Neuronal stem cell (in vitro differentiated cells): ENCODE results near the gene WDR53.

Source experiments
- DNase-seq: peaks from one replicate; pipeline ENCODE4 v3.0.0-alpha.2; 2013; ENCODE audit warnings: low spot score
- H2AFZ ChIP-seq: one replicate; pipeline ENCODE4 v1.6.1; 2013; ENCODE audit warnings: mild to moderate bottlenecking, low read length, inconsistent platforms
- H2AK5ac ChIP-seq: 2 replicates; pipeline ENCODE4 v1.6.1; 2013; ENCODE audit warnings: low read depth, mild to moderate bottlenecking, inconsistent platforms, low read length, moderate library complexity, mixed read lengths
- H2BK120ac ChIP-seq: 2 replicates; pipeline ENCODE4 v1.6.1; 2013; ENCODE audit warnings: low read depth, mild to moderate bottlenecking, inconsistent platforms, low read length, moderate library complexity, mixed read lengths
- H2BK12ac ChIP-seq: one replicate; pipeline ENCODE4 v1.6.1; 2013; ENCODE audit warnings: low read length, inconsistent platforms
- H2BK15ac ChIP-seq: 2 replicates; pipeline ENCODE4 v1.6.1; 2013; ENCODE audit warnings: mild to moderate bottlenecking, low read length, inconsistent platforms, mixed read lengths
- H2BK5ac ChIP-seq: one replicate; pipeline ENCODE4 v1.6.1; 2013; ENCODE audit warnings: inconsistent platforms, mild to moderate bottlenecking, low read length, moderate library complexity
- H3K14ac ChIP-seq: one replicate; pipeline ENCODE4 v1.6.1; 2013; ENCODE audit warnings: low read length, inconsistent platforms
- H3K18ac ChIP-seq: 2 replicates; pipeline ENCODE4 v1.6.1; 2013; ENCODE audit warnings: low read length, inconsistent platforms
- H3K23ac ChIP-seq: 2 replicates; pipeline ENCODE4 v1.6.1; 2013; ENCODE audit warnings: low read depth, mild to moderate bottlenecking, mixed read lengths, low read length, inconsistent platforms; ENCODE audit not compliant: poor library complexity
- H3K27ac ChIP-seq: replicated peaks from 3 replicates; pipeline ENCODE4 v1.5.1; 2013; ENCODE audit warnings: low read length, inconsistent platforms
- H3K27me3 ChIP-seq, 3 experiments: 2 replicates each; pipeline ENCODE4 v1.6.1; 2013; ENCODE audit warnings: low read length in 3 of 3, mild to moderate bottlenecking in 2 of 3, inconsistent platforms in 1 of 3, low read depth in 1 of 3, mixed read lengths in 1 of 3, moderate library complexity in 1 of 3; ENCODE audit not compliant: control insufficient read depth in 3 of 3, insufficient read depth in 3 of 3
- H3K36me3 ChIP-seq, 2 donors: replicated peaks in 1 of 2; 2 replicates each; pipeline ENCODE4 v1.6.1; 2013; ENCODE audit warnings: low read length in 2 of 2; ENCODE audit not compliant: control insufficient read depth in 2 of 2, insufficient read depth in 2 of 2
- H3K4ac ChIP-seq: 2 replicates; pipeline ENCODE4 v1.6.1; 2013; ENCODE audit warnings: inconsistent platforms, mild to moderate bottlenecking, low read length, moderate library complexity
- H3K4me1 ChIP-seq, 2 donors: 1 replicate in 1 of 2; 2 replicates in 1 of 2; pipeline ENCODE4 v1.6.1; 2013; ENCODE audit warnings: low read length in 2 of 2, low read depth in 1 of 2; ENCODE audit not compliant: control insufficient read depth in 2 of 2, insufficient read depth in 1 of 2
- H3K4me2 ChIP-seq: one replicate; pipeline ENCODE4 v1.6.1; 2013; ENCODE audit warnings: mild to moderate bottlenecking, low read length, inconsistent platforms; ENCODE audit not compliant: insufficient read depth, poor library complexity, severe bottlenecking
- H3K4me3 ChIP-seq, 2 donors: 2 replicates each; pipeline ENCODE4 v1.5.1; 2013; ENCODE audit warnings: low read length in 2 of 2, mild to moderate bottlenecking in 2 of 2, inconsistent platforms in 1 of 2, moderate library complexity in 1 of 2
- H3K79me1 ChIP-seq: one replicate; pipeline ENCODE4 v1.6.1; 2013; ENCODE audit warnings: low read depth, mild to moderate bottlenecking, inconsistent platforms, low read length, moderate library complexity
- H3K9ac ChIP-seq: one replicate; pipeline ENCODE4 v1.6.1; 2013; ENCODE audit warnings: mild to moderate bottlenecking, low read depth, low read length, inconsistent platforms; ENCODE audit not compliant: poor library complexity
- H3K9me3 ChIP-seq, 2 donors: replicated peaks in 1 of 2; 2 replicates each; pipeline versions ENCODE3 to v1.6.1; 2013; ENCODE audit warnings: low read length in 2 of 2, mild to moderate bottlenecking in 2 of 2, inconsistent platforms in 1 of 2, low read depth in 1 of 2, mixed read lengths in 1 of 2, moderate library complexity in 1 of 2; ENCODE audit not compliant: control insufficient read depth in 2 of 2, insufficient read depth in 1 of 2
- H4K8ac ChIP-seq: one replicate; pipeline ENCODE4 v1.6.1; 2013; ENCODE audit warnings: low read depth, mild to moderate bottlenecking, inconsistent platforms, low read length, moderate library complexity
- H4K91ac ChIP-seq: one replicate; pipeline ENCODE4 v1.6.1; 2013; ENCODE audit warnings: low read length, low read depth, mild to moderate bottlenecking, inconsistent platforms; ENCODE audit not compliant: poor library complexity
- WGBS, 2 donors: extraction: QIAGEN DNeasy Blood & Tissue Kit; methylation state at CpG; one replicate each; pipeline ENCODE4 v1.1.7; 2013; ENCODE audit warnings: missing lambda C conversion rate in 2 of 2, mixed read lengths in 1 of 2; ENCODE audit not compliant: insufficient read length in 2 of 2, insufficient replicate concordance in 1 of 2; ENCODE audit errors: extremely low coverage in 2 of 2; 5-methylcytosine and 5-hydroxymethylcytosine counted together

WDR53 gene

DNA sequence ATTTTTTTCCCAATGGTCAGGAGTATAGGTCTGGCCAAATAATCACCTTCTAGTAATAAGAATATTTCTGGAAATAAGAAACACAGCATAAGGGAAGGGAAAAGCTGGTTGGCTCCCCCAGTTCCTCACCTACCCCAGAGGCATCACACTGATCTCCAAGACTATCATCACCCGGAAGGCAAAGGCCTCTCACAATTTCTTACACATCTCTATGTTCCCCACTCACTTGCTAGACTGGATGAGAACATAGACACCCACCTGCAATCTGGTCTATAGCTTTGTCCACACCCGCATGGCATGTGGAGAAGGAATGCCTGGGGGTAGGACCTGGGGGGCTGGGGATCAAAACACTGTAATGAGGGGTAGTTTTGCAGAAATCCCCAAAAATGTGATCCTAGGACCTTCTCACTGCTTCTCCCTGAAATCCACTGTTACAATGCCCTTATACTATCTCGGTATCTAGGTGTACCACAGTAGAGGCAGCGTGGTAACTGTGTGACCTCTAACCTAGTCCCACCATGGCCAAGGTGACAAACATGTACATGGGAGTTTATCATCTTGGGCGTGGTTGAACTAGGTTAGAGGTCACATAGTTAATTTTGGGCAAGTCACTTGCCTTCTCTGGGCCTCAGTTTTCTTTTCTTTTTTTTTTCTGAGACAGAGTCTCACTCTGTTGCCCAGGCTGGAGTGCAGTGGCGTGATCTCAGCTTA, 41.6 kb upstream of the WDR53 start:
- H2BK15ac ChIP-seq = no peak overlapping the region
- H4K91ac ChIP-seq = no peak overlapping the region
- H3K18ac ChIP-seq = no peak overlapping the region
- H3K4me3 ChIP-seq = no peak overlapping the region
- H3K23ac ChIP-seq = no peak overlapping the region
- no peak overlapping the region for H3K4ac ChIP-seq
- H3K27ac ChIP-seq = no peak overlapping the region
- no peak overlapping the region for H4K8ac ChIP-seq
- H3K4me1 ChIP-seq = peaks cover 0 to 5% of the 10 kb centered on the region in 2 donors
- H3K4me2 ChIP-seq = no peak overlapping the region
- no peak overlapping the region for H3K9ac ChIP-seq
- H2BK120ac ChIP-seq = no peak overlapping the region
- H2AK5ac ChIP-seq = no peak overlapping the region
- H3K27me3 ChIP-seq = no peaks in the 10 kb centered on the region
- H3K36me3 ChIP-seq = no peaks in the 10 kb centered on the region
- no peak overlapping the region for H3K14ac ChIP-seq
- no peaks in the 10 kb centered on the region for H3K9me3 ChIP-seq
- H2BK12ac ChIP-seq = no peak overlapping the region
- DNase-seq = no peak
- no peak overlapping the region for H2AFZ ChIP-seq
- no peaks in the 10 kb centered on the region for H3K79me1 ChIP-seq
- H2BK5ac ChIP-seq = no peak overlapping the region
- WGBS, 2 donors = no CpG with 5 or more reads among the region's 6 CpGs

- H2BK5ac ChIP-seq = no peak overlapping the region
- H3K36me3 ChIP-seq = no peaks in the 10 kb centered on the region
- no peak overlapping the region for H2AFZ ChIP-seq
- H3K4ac ChIP-seq = no peak overlapping the region
- H3K4me1 ChIP-seq = peaks cover 0 to 5% of the 10 kb centered on the region in 2 donors
- H3K18ac ChIP-seq = no peak overlapping the region
- no peak overlapping the region for H3K4me2 ChIP-seq
- H2BK15ac ChIP-seq = no peak overlapping the region
- no peak overlapping the region for H3K23ac ChIP-seq
- H2BK12ac ChIP-seq = no peak overlapping the region
- H4K8ac ChIP-seq = no peak overlapping the region
- no peaks in the 10 kb centered on the region for H3K79me1 ChIP-seq
- no peak overlapping the region for H3K4me3 ChIP-seq
- H3K9me3 ChIP-seq = no peaks in the 10 kb centered on the region
- H3K27ac ChIP-seq = no peak overlapping the region
- H4K91ac ChIP-seq = no peak overlapping the region
- DNase-seq = peak; percentile 87
- H2BK120ac ChIP-seq = no peak overlapping the region
- WGBS, 2 donors = no CpG with 5 or more reads among the region's 5 CpGs
- no peak overlapping the region for H3K9ac ChIP-seq
- H3K27me3 ChIP-seq = no peaks in the 10 kb centered on the region
- no peak overlapping the region for H2AK5ac ChIP-seq
- H3K14ac ChIP-seq = no peak overlapping the region
Measured at GRCh38 chr3:196609343-196609775, 41.0 kb upstream of the WDR53 start.

DNA sequence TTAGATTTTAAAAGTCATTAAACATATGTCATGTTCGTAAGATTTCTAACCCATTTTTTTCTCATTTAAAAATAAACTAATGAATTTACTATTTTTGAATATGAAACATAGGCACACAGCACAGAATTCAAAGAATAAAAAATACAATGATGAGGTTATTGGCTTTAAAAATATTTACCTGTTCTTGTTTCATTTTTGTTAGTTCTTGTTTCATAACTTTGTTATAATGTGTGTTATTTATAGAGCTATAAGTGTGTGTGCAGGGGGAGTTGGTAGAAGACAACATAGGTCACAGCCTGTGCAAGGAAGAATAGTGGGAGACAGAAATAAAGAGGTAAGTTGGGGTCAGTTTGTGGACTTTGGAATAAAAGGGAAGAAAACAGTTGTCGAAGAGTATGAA, 40.3 kb upstream of the WDR53 start:
- Histone ChIP-seq H3K4ac (no peak overlapping the region), H3K14ac (no peak overlapping the region), H3K4me2 (no peak overlapping the region), H3K79me1 (no peaks in the 10 kb centered on the region), H2BK15ac (no peak overlapping the region), H3K23ac (no peak overlapping the region), H3K27ac (no peak overlapping the region), H4K91ac (no peak overlapping the region), H3K18ac (no peak overlapping the region), H3K9ac (no peak overlapping the region), H2BK5ac (no peak overlapping the region), H3K4me3 (no peak overlapping the region), H3K36me3 (no peaks in the 10 kb centered on the region), H2AFZ (no peak overlapping the region), H2BK120ac (no peak overlapping the region), H3K4me1 (peaks cover 0 to 5% of the 10 kb centered on the region in 2 donors), H2BK12ac (no peak overlapping the region), H3K27me3 (no peaks in the 10 kb centered on the region), H4K8ac (no peak overlapping the region), H2AK5ac (no peak overlapping the region), H3K9me3 (no peaks in the 10 kb centered on the region)
- no peak for DNase-seq
- WGBS, 2 donors = no CpG with 5 or more reads among the region's 2 CpGs

GRCh38 chr3:196604548-196604947, 36.2 kb upstream of the WDR53 start:
- Histone ChIP-seq H2BK15ac (no peak overlapping the region), H4K91ac (no peak overlapping the region), H3K27me3 (no peaks in the 10 kb centered on the region), H2BK5ac (no peak overlapping the region), H3K27ac (no peak overlapping the region), H3K36me3 (no peaks in the 10 kb centered on the region), H3K23ac (no peak overlapping the region), H3K79me1 (no peaks in the 10 kb centered on the region), H4K8ac (no peak overlapping the region), H3K9ac (no peak overlapping the region), H3K9me3 (no peaks in the 10 kb centered on the region), H2BK120ac (no peak overlapping the region), H3K18ac (no peak overlapping the region), H3K14ac (no peak overlapping the region), H2BK12ac (no peak overlapping the region), H2AFZ (peak overlapping the region; percentile 51), H3K4ac (no peak overlapping the region), H3K4me2 (no peak overlapping the region), H2AK5ac (no peak overlapping the region), H3K4me1 (no peaks in the 10 kb centered on the region), H3K4me3 (no peak overlapping the region)
- DNase-seq = no peak
- no CpG with 5 or more reads among the region's 13 CpGs for WGBS, 2 donors
